H1 (cell line): ENCODE data around the gene NAV3. TPM values are rescaled to one million over a fixed set of nuclear protein-coding genes. Genes with fewer than 3 reads are reported as not detected.

ENCODE experiments used
- CHD7 ChIP-seq: fragments of 300-600 bp; sonication (generic); IDR thresholded peaks from 2 replicates; pipeline ENCODE4 v1.7.1; 2012; ENCODE audit warnings: low read length, moderate library complexity, mild to moderate bottlenecking, inconsistent platforms; ENCODE audit not compliant: insufficient replicate concordance
- EZH2 ChIP-seq: fragments of 200-600 bp; sonication (generic); IDR thresholded peaks from 2 replicates; pipeline ENCODE4 v1.7.1; 2012; ENCODE audit warnings: low read depth, mild to moderate bottlenecking, moderate library complexity, low read length, inconsistent platforms; ENCODE audit not compliant: severe bottlenecking
- GABPA ChIP-seq: IDR thresholded peaks from 2 replicates; pipeline ENCODE4 v1.6.1; 2011; ENCODE audit warnings: mild to moderate bottlenecking, low read length, moderate library complexity, borderline replicate concordance; ENCODE audit not compliant: insufficient read depth
- RNF2 ChIP-seq: fragments of 200-900, 300-1000 bp; sonication (generic); IDR thresholded peaks from 2 replicates; pipeline ENCODE4 v1.7.1; 2016; ENCODE audit warnings: borderline replicate concordance, low read depth, mild to moderate bottlenecking, antibody characterized with exemption, low read length; ENCODE audit not compliant: poor library complexity, severe bottlenecking; ENCODE audit errors: missing control alignments
- USF2 ChIP-seq: IDR thresholded peaks from 2 replicates; pipeline ENCODE4 v1.6.1; 2011; ENCODE audit warnings: low read length, improper control_type of control experiment
- polyA plus RNA-seq, 7 experiments: library from polyadenylated mRNA; depleted of rRNA in 3 of 7; stranded (reverse) in 5 of 7; unstranded in 2 of 7; fragments of >200 nt in 5 of 7; fragments of 200-250 nt in 2 of 7; gene quantifications; 1 replicate in 5 of 7; 2 replicates in 1 of 7; 4 replicates in 1 of 7; pipeline versions ENCODE4 v1.2.1 to v1.2.3, GENCODE V29; 2011 to 2013; ENCODE audit warnings: missing spikeins in 2 of 7, mixed read lengths in 2 of 7
- total RNA-seq: library from RNA; stranded (reverse); fragmentation: NEBNext Ultra II Directional; extraction: Animal tissue kit (Norgen Biotek cat#: 25700); gene quantifications from 2 replicates; pipeline ENCODE4 v1.2.1, GENCODE V29; 2021

NAV3 gene
- total and polyA plus RNA-seq, 2 of the 8 experiments (the other 6 are each of a cell fraction or from before 2014, with no cell fraction given) = 0.47 to 5.0 TPM

GRCh38 chr12:78185651-78186050 is 355.0 kb downstream of the NAV3 start (continued):
- TF ChIP-seq CHD7 (no peak), USF2 (no peak), EZH2 (no peak), RNF2 (no peak), GABPA (no peak)
